ENCODE measurements around the gene FMNL2.

FMNL2 gene

GRCh38 chr2:152676461-152676860 lies 341.5 kb downstream of the FMNL2 start:
- Mint-ChIP-seq H3K4me1 (no peaks in the 10 kb centered on the region), H3K27ac (no peak overlapping the region), H3K27me3 (no peaks in the 10 kb centered on the region), H3K4me3 (no peak overlapping the region), H3K9me3 (no peaks in the 10 kb centered on the region), H3K36me3 (ENCODE audit: low read depth) (peaks cover 45% of the 10 kb centered on the region)
- no peak for ATAC-seq
- no peak for DNase-seq

DNA sequence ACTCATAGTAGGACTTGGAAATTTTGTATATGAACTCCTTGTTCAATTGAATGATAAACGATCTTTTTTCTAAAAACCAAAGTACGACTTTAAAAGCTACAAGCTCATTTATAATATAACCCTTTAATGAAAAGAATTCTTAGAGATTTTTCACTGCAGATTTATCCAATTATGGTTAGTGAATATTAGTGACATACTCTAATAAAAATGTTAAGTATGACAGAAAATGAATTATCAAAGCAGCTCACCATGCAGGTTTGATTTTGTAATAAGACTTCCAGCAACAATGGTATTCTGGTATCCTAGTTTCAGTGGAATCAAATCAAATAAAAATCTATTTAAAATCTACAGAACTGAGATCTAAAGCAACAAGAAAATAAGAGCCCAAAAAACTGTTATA lies 343.8 kb downstream of the FMNL2 start:
- peaks cover 6% of the 10 kb centered on the region for H3K4me1 Mint-ChIP-seq

GRCh38 chr2:152682663-152683062 lies 347.7 kb downstream of the FMNL2 start:
- Mint-ChIP-seq H3K4me1 (peaks cover 22% of the 10 kb centered on the region), H3K4me3 (no peak overlapping the region), H3K9me3 (no peaks in the 10 kb centered on the region), H3K36me3 (ENCODE audit: low read depth) (peaks cover 49% of the 10 kb centered on the region), H3K27ac (no peak overlapping the region), H3K27me3 (no peaks in the 10 kb centered on the region)
- ATAC-seq (no peak), DNase-seq (no peak)

More for the DNA sequence above, 343.8 kb downstream of the FMNL2 start:
- peaks cover 47% of the 10 kb centered on the region for H3K36me3 Mint-ChIP-seq (ENCODE audit: low read depth)
- H3K4me3 Mint-ChIP-seq = no peak overlapping the region
- DNase-seq (no peak), ATAC-seq (no peak)
- H3K27me3 Mint-ChIP-seq = no peaks in the 10 kb centered on the region
- no peak overlapping the region for H3K27ac Mint-ChIP-seq
- no peaks in the 10 kb centered on the region for H3K9me3 Mint-ChIP-seq

DNA sequence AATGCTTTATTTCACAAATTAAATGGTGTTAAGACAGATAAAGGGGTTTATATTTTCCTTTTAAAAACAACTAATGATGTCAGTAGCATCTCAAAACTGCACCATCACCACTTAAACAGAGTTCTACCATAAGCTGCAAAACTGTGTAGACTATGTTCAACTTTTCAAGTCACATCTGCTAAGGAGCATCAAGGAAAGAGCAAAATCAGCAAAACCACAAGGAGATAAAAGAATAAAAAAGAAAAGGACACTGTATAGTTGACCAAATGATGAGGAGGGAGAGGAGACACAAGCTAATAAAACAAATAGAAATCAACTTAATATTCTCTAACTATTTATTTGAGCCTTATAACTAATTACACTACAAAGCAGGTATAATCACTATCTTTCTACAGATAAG lies 348.4 kb downstream of the FMNL2 start:
- Mint-ChIP-seq H3K9me3 (no peaks in the 10 kb centered on the region), H3K4me1 (peaks cover 22% of the 10 kb centered on the region), H3K27ac (no peak overlapping the region), H3K27me3 (no peaks in the 10 kb centered on the region), H3K4me3 (no peak overlapping the region), H3K36me3 (ENCODE audit: low read depth) (peaks cover 49% of the 10 kb centered on the region)
- DNase-seq (no peak), ATAC-seq (no peak)

DNA sequence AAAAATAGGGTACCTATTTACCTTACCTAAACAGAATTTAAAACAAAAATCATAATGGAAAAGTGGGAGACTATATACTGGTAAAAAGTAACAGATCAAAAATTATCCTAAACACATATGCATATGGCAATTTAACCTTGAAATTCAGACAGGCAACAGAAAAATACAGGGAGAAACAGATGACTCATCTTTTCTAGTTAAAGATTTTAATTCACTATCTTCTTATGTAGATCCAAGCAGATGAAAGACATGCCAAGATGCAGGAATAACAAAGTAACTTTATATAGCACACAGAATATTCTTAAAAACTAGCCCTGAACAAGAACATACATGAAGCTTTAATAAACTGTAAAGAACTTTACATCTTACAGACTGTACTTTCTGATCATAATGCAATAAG lies 351.3 kb downstream of the FMNL2 start:
- Mint-ChIP-seq H3K27me3 (no peaks in the 10 kb centered on the region), H3K4me1 (peaks cover 22% of the 10 kb centered on the region), H3K36me3 (ENCODE audit: low read depth) (peaks cover 47% of the 10 kb centered on the region), H3K9me3 (no peaks in the 10 kb centered on the region), H3K4me3 (no peak overlapping the region), H3K27ac (no peak overlapping the region)
- DNase-seq (no peak), ATAC-seq (no peak)

- peaks cover 38% of the 10 kb centered on the region for H3K36me3 Mint-ChIP-seq (ENCODE audit: low read depth)
- H3K27me3 Mint-ChIP-seq = no peaks in the 10 kb centered on the region
- no peaks in the 10 kb centered on the region for H3K9me3 Mint-ChIP-seq
- H3K4me1 Mint-ChIP-seq = peaks cover 43% of the 10 kb centered on the region
- H3K4me3 Mint-ChIP-seq = no peak overlapping the region
- ATAC-seq (peak; percentile 67), DNase-seq (no peak)
- H3K27ac Mint-ChIP-seq = no peak overlapping the region
These were observed 358.1 kb downstream of the FMNL2 start for GRCh38 chr2:152693033-152693432.

- peak overlapping the region; percentile 71 for H3K4me3 Mint-ChIP-seq
- no peaks in the 10 kb centered on the region for H3K9me3 Mint-ChIP-seq
- H3K36me3 Mint-ChIP-seq (ENCODE audit: low read depth) = peaks cover 34% of the 10 kb centered on the region
- H3K27me3 Mint-ChIP-seq = no peaks in the 10 kb centered on the region
- peak overlapping the region; percentile 85 for H3K27ac Mint-ChIP-seq
- DNase-seq (peak; percentile 15), ATAC-seq (peak; percentile 76)
- peaks cover 48% of the 10 kb centered on the region for H3K4me1 Mint-ChIP-seq
These were observed 359.2 kb downstream of the FMNL2 start for GRCh38 chr2:152694161-152694661.

GRCh38 chr2:152695763-152696162 lies 360.8 kb downstream of the FMNL2 start:
- Mint-ChIP-seq H3K4me3 (no peak overlapping the region), H3K4me1 (peaks cover 60% of the 10 kb centered on the region)

DNA sequence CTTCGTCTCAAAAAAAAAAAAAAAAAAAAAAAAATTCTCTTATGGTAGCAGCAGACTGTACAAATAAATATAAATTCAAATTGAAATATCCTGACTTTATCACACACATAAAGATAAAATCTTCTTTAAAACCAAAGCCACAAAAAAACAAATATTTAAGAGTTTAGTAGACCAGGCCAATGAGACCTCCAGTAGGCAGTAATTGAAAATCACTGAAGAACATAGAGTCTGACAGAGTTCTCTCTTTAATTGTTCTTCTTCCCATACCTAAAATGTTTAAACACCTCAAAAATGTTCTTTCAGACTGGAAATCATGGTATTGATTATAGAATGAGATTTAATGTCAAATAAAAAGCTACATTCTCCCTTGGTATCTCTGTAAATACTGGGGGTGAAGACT lies 361.5 kb downstream of the FMNL2 start:
- ATAC-seq = no peak
- Mint-ChIP-seq H3K4me3 (no peak overlapping the region), H3K4me1 (peaks cover 60% of the 10 kb centered on the region), H3K36me3 (ENCODE audit: low read depth) (peaks cover 40% of the 10 kb centered on the region), H3K27me3 (no peaks in the 10 kb centered on the region), H3K9me3 (peaks cover 5% of the 10 kb centered on the region), H3K27ac (no peak overlapping the region)
- no peak for DNase-seq

More at GRCh38 chr2:152695763-152696162, 360.8 kb downstream of the FMNL2 start:
- Mint-ChIP-seq H3K9me3 (no peaks in the 10 kb centered on the region), H3K27ac (no peak overlapping the region), H3K27me3 (no peaks in the 10 kb centered on the region), H3K36me3 (ENCODE audit: low read depth) (peaks cover 38% of the 10 kb centered on the region)
- DNase-seq (no peak), ATAC-seq (no peak)

All from activated naive CD8-positive, alpha-beta T cell treated with anti-CD3 and anti-CD28 coated beads, Interleukin-2, amount 50 U/mL, for 24 hours (primary cell).